ENCODE data around the gene LACRT.

DNA sequence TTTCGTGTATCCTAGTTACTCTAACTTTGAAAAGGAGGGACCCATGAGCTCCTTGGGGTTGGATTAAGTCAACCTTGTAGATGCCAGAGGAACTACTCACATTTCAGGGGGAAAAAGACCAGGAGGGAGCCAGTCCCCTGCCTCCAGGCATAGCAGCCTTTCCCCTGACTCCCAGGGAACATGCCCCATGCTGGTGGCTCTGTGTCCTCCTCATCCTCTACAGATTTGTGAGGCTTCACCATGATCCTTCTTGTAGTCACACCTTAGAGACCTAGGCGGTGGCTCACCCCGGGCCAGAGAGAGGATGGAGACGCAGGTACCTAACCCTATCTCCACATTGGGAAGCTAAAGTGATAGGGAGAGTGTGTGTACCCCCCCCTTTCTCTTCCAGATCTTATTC, 30.3 kb downstream of the LACRT start:
- TF ChIP-seq, protein P1, sequence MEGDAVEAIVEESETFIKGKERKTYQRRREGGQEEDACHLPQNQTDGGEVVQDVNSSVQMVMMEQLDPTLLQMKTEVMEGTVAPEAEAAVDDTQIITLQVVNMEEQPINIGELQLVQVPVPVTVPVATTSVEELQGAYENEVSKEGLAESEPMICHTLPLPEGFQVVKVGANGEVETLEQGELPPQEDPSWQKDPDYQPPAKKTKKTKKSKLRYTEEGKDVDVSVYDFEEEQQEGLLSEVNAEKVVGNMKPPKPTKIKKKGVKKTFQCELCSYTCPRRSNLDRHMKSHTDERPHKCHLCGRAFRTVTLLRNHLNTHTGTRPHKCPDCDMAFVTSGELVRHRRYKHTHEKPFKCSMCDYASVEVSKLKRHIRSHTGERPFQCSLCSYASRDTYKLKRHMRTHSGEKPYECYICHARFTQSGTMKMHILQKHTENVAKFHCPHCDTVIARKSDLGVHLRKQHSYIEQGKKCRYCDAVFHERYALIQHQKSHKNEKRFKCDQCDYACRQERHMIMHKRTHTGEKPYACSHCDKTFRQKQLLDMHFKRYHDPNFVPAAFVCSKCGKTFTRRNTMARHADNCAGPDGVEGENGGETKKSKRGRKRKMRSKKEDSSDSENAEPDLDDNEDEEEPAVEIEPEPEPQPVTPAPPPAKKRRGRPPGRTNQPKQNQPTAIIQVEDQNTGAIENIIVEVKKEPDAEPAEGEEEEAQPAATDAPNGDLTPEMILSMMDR (IDR thresholded peaks at IDR 0.05) = no peak
- TF ChIP-seq EP300 (IDR thresholded peaks at IDR 0.05) = no peak
- no peak for TF ChIP-seq POLR2A (IDR thresholded peaks at IDR 0.05)
- TF ChIP-seq POLR2AphosphoS5 (IDR thresholded peaks at IDR 0.05) = no peak

Data from sigmoid colon (tissue), 4 donors.